Sigmoid colon (tissue), 4 donors: ENCODE results near the gene GRAP2.

Experiments used
- CTCF ChIP-seq, 4 experiments: fragments of 450-650 bp in 3 of 4; fragments of 200-600 bp in 1 of 4; IDR thresholded peaks; one replicate each; pipeline ENCODE4 v1.5.1; 2016 to 2019; ENCODE audit warnings: antibody characterized with exemption in 4 of 4, mild to moderate bottlenecking in 3 of 4, moderate library complexity in 2 of 4
- POLR2A ChIP-seq, 2 donors: fragments of 450-650 bp; IDR thresholded peaks; one replicate each; pipeline ENCODE4 v1.6.1; 2016; ENCODE audit warnings: antibody characterized with exemption in 2 of 2, mild to moderate bottlenecking in 2 of 2, moderate library complexity in 2 of 2
- POLR2AphosphoS5 ChIP-seq, 4 donors: sonication (generic); formaldehyde crosslinking; IDR thresholded peaks; one replicate each; pipeline ENCODE4 v1.6.1; 2017; ENCODE audit warnings: antibody characterized with exemption in 4 of 4

GRCh38 chr22:39984746-39985145 is 83.9 kb downstream of the GRAP2 start:
- TF ChIP-seq CTCF (IDR thresholded peaks at IDR 0.05), result no peak
- TF ChIP-seq POLR2AphosphoS5 (IDR thresholded peaks at IDR 0.05), result no peak
- no peak for TF ChIP-seq POLR2A (IDR thresholded peaks at IDR 0.05)
